Tibial nerve (tissue), 4 donors: ENCODE measurements around the gene TULP4.

ENCODE experiments used
- EP300 ChIP-seq, 2 donors: sonication (generic); formaldehyde crosslinking; IDR thresholded peaks; one replicate each; pipeline ENCODE4 v1.6.1; 2017; ENCODE audit warnings: antibody characterized with exemption in 2 of 2, mild to moderate bottlenecking in 1 of 2
- TF ChIP-seq, protein P1 (sequence below), 5 experiments: fragments of 200-600 bp in 3 of 5; fragments of 450-650 bp in 2 of 5; sonication (generic) in 3 of 5; IDR thresholded peaks; one replicate each; pipeline ENCODE4 v1.5.1; 2016 to 2019; ENCODE audit warnings: antibody characterized with exemption in 5 of 5, mild to moderate bottlenecking in 3 of 5, moderate library complexity in 2 of 5

DNA sequence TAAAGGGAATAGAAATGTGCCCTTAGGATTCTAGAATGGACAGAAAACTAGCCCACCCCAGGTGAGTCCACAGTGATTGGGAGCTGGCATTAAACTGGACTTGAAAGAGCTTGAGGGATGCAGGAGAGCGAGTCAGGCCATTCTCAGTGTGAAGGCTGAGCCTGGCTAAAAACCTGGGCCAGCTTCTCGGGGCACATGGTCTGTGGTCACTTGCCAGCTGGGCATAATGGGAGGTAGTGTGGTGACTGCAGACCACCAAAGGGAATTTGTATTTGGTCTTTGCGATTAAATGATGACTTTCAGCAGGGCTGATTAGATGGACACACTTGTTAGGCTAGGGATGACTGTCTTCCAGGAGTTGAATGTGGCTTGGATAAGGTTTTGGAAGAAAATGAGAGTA, 71.3 kb downstream of the TULP4 start:
- TF ChIP-seq, protein P1, sequence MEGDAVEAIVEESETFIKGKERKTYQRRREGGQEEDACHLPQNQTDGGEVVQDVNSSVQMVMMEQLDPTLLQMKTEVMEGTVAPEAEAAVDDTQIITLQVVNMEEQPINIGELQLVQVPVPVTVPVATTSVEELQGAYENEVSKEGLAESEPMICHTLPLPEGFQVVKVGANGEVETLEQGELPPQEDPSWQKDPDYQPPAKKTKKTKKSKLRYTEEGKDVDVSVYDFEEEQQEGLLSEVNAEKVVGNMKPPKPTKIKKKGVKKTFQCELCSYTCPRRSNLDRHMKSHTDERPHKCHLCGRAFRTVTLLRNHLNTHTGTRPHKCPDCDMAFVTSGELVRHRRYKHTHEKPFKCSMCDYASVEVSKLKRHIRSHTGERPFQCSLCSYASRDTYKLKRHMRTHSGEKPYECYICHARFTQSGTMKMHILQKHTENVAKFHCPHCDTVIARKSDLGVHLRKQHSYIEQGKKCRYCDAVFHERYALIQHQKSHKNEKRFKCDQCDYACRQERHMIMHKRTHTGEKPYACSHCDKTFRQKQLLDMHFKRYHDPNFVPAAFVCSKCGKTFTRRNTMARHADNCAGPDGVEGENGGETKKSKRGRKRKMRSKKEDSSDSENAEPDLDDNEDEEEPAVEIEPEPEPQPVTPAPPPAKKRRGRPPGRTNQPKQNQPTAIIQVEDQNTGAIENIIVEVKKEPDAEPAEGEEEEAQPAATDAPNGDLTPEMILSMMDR (IDR thresholded peaks at IDR 0.05): no peak
- no peak for TF ChIP-seq EP300 (IDR thresholded peaks at IDR 0.05)
